SJCRH30 (cell line): ENCODE data around the gene MRTO4. TPM values are rescaled to one million over a fixed set of nuclear protein-coding genes. Genes with fewer than 3 reads are reported as not detected.
"Not testable (repeated sequence)": the region's sequence is repeated elsewhere in the genome, so short reads cannot be mapped to it uniquely, and the experiment has no call there.

Experiments
- DNase-seq, 2 experiments: peaks; one replicate each; pipeline ENCODE4 v3.0.0-alpha.2; 2015 to 2020
- H3K27ac ChIP-seq: fragments of 250-450 bp; sonication (Bioruptor Pico); 2 replicates; pipeline ENCODE4 v1.5.1; 2020; ENCODE audit warnings: mild to moderate bottlenecking, moderate library complexity
- H3K27me3 ChIP-seq: fragments of 250-450 bp; sonication (Bioruptor Pico); 2 replicates; pipeline ENCODE4 v1.5.1; 2020; ENCODE audit warnings: mild to moderate bottlenecking, moderate library complexity
- H3K36me3 ChIP-seq: fragments of 250-450 bp; sonication (Bioruptor Pico); 2 replicates; pipeline ENCODE4 v1.5.1; 2020; ENCODE audit warnings: mild to moderate bottlenecking, moderate library complexity
- H3K4me1 ChIP-seq: fragments of 250-450 bp; sonication (Bioruptor Pico); 2 replicates; pipeline ENCODE4 v1.5.1; 2020; ENCODE audit warnings: mild to moderate bottlenecking, moderate library complexity
- H3K4me3 ChIP-seq: fragments of 250-450 bp; sonication (Bioruptor Pico); 2 replicates; pipeline ENCODE4 v1.5.1; 2020; ENCODE audit warnings: mild to moderate bottlenecking, moderate library complexity
- H3K9me3 ChIP-seq: fragments of 250-450 bp; sonication (Bioruptor Pico); replicated peaks from 2 replicates; pipeline ENCODE4 v1.5.1; 2020; ENCODE audit warnings: mild to moderate bottlenecking, moderate library complexity
- total RNA-seq: library from RNA; depleted of rRNA; stranded (reverse); fragments of >200 nt; shearing (Covaris generic); gene quantifications from 2 replicates; pipeline ENCODE4 v1.2.3, GENCODE V29; 2014

The MRTO4 gene
- total RNA-seq, 1 experiment from 2014 or later, result 87.0 TPM

DNA sequence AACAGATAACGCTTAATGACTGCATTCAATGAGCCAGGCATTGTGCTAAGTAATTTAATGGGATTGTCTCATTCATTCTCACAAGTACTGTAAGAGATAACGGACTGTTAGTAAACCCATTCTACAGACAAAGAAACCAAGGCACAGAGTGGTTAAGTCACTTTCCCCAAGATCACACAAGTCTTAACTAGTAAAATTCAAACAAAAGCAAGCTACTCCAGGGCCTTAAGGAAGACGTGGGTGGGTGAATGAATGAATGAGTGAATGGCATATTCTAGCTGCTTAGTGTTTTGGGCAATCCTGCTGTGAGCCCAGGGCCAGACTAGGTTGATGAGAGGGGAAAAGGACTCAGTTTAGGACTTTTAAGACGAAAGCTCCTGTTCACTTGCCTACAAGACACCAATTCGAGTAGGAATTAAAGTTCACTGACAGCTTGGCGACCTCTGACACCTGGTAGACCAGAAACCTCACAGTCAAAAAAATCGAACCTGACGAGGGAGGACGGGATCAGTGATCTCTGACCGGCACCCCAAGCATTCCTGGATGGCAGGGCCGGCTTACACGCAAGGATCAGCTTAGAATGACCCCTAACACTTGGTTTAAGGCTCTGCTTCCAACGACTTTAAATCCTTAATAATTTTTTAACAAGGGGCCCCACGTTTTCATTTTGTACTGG lies 838 bp upstream of the MRTO4 start:
- Histone ChIP-seq H3K27me3 (no peaks in the 10 kb centered on the region), H3K27ac (peak overlapping the region; percentile 99), H3K36me3 (peaks cover 17% of the 10 kb centered on the region), H3K4me1 (peaks cover 10% of the 10 kb centered on the region), H3K9me3 (no peaks in the 10 kb centered on the region), H3K4me3 (peak overlapping the region; percentile 86)
- DNase-seq, result no peak

DNA sequence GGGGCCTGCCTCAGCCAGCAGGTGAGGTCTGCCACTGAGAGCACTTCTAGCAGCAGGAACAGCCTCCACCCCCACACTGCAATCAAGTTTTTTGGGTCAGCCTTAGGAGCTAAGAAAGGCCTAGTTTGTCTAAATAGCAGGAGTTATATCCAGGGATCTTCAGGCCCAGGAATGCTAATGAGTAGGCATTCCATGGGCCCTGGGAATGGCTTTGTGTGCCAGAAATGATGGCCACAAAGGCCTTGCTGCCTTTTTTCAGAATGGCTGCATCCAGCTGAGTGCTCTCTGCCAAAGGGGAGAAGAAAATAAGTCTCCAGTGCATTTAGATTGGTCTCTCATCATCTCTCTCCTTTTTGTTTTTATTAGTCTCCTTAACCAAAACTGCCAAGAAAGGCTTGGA lies 2.8 kb downstream of the MRTO4 start:
- peaks cover 50% of the 10 kb centered on the region for H3K36me3 ChIP-seq
- H3K9me3 ChIP-seq, result no peaks in the 10 kb centered on the region

DNA sequence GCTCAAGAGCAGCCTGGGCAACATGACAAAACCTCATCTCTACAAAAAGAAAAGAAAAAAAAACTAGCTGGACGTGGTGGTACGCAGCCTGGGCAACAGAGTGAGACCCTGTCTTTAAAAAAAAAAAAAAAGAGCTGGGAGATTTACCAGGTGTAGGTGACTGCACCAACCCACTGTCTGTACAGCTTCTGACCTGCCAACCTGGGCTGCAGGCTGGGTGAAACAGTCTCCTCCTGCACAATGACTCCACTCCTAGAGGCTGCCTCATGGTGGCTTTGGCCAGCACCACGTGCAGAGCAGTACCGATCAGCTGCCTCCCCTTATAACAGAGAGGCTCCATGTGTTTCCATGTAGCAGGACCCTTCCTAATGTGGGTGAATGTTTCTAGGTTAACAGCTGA lies 3.7 kb downstream of the MRTO4 start:
- Histone ChIP-seq H3K4me3 (no peak overlapping the region), H3K27ac (no peak overlapping the region), H3K36me3 (peaks cover 58% of the 10 kb centered on the region), H3K9me3 (no peaks in the 10 kb centered on the region), H3K27me3 (no peaks in the 10 kb centered on the region), H3K4me1 (peaks cover 20% of the 10 kb centered on the region)
- no peak for DNase-seq

More for the DNA sequence above, 2.8 kb downstream of the MRTO4 start:
- H3K4me3 ChIP-seq, result no peak overlapping the region
- H3K27ac ChIP-seq, result no peak overlapping the region
- no peak for DNase-seq
- peaks cover 11% of the 10 kb centered on the region for H3K4me1 ChIP-seq
- H3K27me3 ChIP-seq, result no peaks in the 10 kb centered on the region

DNA sequence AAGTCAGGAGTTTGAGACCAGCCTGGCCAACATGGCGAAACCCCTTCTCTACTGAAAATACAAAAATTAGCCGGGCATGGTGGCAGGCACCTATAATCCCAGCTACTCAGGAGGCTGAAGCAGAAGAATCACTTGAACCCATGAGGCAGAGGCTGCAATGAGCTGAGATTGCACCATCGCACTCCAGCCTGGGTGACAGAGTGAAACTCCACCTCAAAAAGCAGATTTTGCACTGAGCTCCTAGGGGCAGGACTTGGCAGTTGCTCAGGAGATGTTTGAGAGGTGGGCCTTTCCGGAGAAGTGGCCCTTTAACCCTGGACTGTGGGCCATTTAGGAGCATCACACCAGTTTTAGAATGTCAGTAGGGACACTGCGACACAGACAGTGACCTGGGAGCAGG lies 4.7 kb downstream of the MRTO4 start:
- H3K9me3 ChIP-seq, H3K27ac ChIP-seq, DNase-seq, H3K27me3 ChIP-seq, H3K4me3 ChIP-seq: not testable (repeated sequence)
- Histone ChIP-seq H3K36me3 (peaks cover 60% of the 10 kb centered on the region), H3K4me1 (peaks cover 26% of the 10 kb centered on the region)

DNA sequence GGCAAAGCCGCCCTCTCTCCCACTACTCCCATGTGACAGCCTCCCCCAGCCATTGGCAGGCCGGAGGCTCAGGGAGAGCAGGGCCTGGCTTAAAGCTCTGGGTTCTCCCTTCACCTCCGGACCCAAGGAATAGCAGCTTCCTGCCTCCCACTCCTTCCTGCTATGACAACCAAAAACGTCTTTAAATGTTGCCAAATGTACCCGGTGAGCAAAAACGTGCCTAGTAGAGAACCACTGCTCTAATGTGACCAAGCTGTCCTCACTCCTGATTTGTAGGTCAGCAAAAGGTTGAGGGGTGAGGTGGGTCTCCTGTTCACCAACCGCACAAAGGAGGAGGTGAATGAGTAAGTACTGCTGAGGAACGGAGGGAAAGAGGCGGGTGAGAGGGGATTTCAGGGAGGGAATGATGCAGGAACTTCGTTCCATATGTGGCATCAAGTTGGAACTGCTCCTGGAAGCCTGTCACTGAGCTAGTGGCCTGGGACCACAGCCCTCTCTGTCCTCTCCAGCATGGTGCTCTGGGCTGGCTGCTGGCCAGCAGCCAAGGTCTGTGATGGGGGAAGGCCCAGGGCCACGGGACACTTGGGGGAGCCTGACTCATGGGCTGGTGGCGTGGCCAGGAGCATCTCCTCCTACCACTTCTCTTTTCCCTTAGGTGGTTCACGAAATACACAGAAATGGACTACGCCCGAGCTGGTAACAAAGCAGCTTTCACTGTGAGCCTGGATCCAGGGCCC lies 5.7 kb downstream of the MRTO4 start:
- DNase-seq, result no peak
- peaks cover 60% of the 10 kb centered on the region for H3K36me3 ChIP-seq
- H3K27ac ChIP-seq, result no peak overlapping the region
- H3K27me3 ChIP-seq, result no peaks in the 10 kb centered on the region
- H3K9me3 ChIP-seq, result no peaks in the 10 kb centered on the region
- no peak overlapping the region for H3K4me3 ChIP-seq
- H3K4me1 ChIP-seq, result peaks cover 26% of the 10 kb centered on the region

DNA sequence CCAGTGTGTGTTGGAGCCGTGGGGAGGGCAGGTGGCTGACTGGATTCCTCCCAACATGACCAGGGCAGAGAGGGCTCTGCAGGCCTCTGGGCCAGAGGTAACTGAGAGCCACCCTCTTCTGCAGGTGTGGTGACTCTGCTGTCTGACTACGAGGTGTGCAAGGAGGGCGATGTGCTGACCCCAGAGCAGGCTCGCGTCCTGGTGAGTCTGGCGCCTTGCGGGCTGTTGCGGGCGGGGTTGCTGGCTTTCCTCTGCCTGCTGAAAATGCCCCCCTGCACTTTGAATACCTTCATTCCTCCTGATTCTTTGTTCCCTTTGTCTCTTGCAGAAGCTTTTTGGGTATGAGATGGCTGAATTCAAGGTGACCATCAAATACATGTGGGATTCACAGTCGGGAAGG lies 6.7 kb downstream of the MRTO4 start:
- no peak for DNase-seq
- Histone ChIP-seq H3K4me3 (no peak overlapping the region), H3K36me3 (peaks cover 60% of the 10 kb centered on the region)

DNA sequence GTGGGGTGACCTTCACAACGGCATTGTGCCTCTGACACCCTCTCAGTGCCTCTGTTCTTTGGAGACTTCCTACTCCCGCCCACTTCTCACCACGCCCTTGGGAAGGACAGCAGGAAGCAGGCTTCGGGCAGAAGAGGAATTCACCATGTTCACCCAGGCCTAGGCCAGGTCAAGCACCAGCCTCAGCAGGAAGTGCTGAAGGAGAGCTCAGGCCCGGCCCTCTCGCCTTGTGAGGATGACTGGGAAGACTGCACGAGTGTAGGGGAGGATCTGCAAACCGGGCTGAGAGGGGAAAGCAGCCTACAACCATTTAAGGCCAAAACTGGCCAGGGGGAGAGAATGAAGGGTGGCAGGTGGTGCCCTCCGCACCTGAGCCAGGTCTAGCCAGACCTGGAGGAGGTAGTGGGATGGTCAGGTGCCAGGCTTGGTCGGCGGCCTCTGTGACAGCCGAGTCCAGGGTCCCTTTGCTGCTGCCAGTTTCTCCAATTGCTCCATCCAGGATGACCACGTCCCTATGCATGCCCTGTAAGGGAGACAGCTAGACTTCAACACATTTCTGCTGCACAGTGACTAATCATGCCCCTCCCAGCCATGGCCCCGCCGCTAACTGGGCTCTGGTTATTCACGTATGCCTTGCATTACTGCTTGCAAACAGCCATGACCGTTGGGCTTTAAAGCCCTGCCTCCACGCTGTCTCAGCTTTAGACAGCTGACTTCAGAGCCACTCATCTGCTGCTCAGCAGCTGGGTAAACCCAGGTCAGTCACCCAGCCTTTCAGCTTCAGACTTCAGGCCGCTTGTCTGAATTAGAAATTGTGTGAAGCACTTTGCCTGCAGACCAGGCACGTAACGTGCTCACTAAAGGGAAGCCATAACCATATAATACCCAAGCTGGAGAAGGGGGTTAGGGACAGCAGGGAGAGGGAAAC lies 8.9 kb downstream of the MRTO4 start:
- peaks cover 50% of the 10 kb centered on the region for H3K36me3 ChIP-seq
- peak overlapping the region; percentile 72 for H3K27ac ChIP-seq
- DNase-seq, result peak; percentile 89 to 94
- H3K4me3 ChIP-seq, result no peak overlapping the region
- peaks cover 16% of the 10 kb centered on the region for H3K4me1 ChIP-seq
- H3K27me3 ChIP-seq, result no peaks in the 10 kb centered on the region
- no peaks in the 10 kb centered on the region for H3K9me3 ChIP-seq

More for the DNA sequence above, 6.7 kb downstream of the MRTO4 start:
- no peaks in the 10 kb centered on the region for H3K9me3 ChIP-seq
- no peak overlapping the region for H3K27ac ChIP-seq
- H3K4me1 ChIP-seq, result peaks cover 17% of the 10 kb centered on the region
- H3K27me3 ChIP-seq, result no peaks in the 10 kb centered on the region

DNA sequence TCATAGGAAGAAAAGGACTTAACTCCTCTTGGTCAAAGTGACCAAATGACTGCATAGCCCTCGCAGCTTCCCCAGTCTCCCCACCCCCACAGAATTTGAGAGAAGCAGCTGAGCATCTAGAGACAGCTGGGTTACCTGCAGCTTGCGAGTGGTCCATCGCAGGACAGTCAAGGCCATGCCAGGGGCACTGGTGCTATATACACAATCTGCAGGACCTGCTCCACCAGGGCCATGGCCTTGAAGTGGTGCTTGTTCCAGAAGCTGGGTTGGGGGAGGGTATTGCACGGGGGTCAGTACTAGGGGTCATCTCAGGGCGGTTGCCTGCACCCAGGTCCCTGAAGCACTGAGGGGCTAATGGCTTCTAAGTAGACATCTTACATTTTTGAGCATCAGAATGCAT lies 10.4 kb downstream of the MRTO4 start:
- Histone ChIP-seq H3K4me1 (peaks cover 16% of the 10 kb centered on the region), H3K27me3 (no peaks in the 10 kb centered on the region), H3K36me3 (peaks cover 34% of the 10 kb centered on the region), H3K4me3 (no peak overlapping the region), H3K9me3 (no peaks in the 10 kb centered on the region), H3K27ac (no peak overlapping the region)
- DNase-seq, result no peak

DNA sequence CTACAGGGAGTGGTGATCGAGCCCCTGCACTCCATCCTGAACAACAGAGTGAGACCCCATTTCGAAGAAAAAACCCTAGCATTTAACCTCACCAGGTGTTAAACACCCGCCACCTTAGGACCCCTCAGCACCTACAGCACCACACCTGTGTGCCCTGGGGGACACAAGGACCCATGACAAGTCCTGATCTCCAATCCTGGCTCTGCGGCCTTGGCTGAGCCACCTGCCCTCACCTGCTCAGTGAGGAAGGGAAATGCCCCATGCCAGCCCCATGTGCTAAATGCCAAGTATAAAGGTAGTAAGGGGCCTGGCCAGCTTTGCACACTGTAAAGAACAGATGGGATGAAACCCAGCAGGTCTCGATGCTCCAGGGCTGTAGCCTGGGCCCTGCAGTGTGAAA lies 11.1 kb downstream of the MRTO4 start:
- no peaks in the 10 kb centered on the region for H3K9me3 ChIP-seq
- no peak for DNase-seq
- H3K4me1 ChIP-seq, result peaks cover 16% of the 10 kb centered on the region
- peaks cover 27% of the 10 kb centered on the region for H3K36me3 ChIP-seq
- H3K27me3 ChIP-seq, result no peaks in the 10 kb centered on the region
- H3K27ac ChIP-seq, result no peak overlapping the region
- H3K4me3 ChIP-seq, result no peak overlapping the region

DNA sequence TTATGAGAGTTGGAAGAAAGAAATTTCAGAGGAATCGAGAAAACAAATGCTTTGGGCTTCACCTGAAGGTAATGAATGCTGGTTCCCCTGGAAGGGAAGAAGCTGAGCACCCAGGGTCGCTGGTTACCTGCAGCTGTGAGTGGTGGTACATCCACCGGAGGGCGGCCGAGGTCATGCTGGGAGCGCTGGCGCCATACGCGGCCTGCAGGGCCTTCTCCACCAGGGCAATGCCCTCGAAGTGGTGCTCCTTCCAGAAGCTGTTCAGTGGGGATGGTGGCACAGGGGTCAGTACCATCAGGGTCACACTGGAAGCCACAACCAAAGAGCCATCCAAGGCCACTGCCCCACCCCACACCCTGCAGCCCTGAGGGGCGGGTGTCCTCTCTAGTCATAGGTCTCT lies 16.8 kb downstream of the MRTO4 start:
- Histone ChIP-seq H3K4me3 (no peak overlapping the region), H3K36me3 (no peaks in the 10 kb centered on the region), H3K27me3 (no peaks in the 10 kb centered on the region), H3K4me1 (no peaks in the 10 kb centered on the region), H3K9me3 (no peaks in the 10 kb centered on the region), H3K27ac (no peak overlapping the region)
- no peak for DNase-seq

DNA sequence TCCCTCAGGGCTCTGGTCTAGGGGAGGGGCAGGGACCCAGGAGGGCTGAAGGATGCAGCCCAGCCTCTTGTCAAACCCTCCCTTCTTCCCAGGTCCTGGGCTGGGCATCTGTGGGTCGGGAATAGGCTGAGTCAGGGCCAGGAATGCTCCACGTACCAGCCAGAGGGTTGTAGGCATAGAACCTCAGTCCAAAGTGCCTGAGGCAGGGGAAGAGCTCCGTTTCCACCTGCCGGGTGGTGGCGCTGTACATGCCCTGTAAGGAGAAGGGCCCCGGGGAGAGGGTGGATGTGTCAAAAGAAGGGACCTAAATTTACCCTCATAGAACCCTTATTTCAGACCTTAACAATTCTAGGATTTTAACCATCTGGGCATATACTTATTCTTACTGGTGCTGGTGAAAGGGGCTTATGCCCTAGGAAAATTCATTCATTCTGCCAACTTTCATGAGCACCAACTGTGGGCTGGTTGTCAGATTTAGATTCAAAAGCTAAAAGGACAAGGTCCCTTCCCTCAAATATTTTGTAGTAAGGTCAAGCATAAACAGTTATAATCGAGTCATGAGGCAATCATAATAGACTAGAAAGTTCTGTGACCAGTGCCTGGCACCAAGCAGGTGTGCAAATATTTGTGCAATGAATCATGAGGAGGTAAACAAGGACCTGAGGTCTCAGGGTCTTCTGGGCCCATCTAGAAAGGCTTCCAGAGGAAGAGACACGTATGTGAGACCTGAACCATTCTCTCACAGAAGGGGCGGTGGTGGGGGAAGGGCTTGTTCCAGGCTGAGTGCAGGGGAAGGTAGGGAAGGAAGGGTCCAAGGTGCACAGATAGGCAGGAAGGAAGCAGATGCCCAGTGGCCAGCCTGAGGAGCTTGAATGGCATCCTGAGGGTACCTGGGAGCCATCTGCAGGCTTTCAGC lies 18.1 kb downstream of the MRTO4 start:
- H3K4me3 ChIP-seq, H3K9me3 ChIP-seq, H3K36me3 ChIP-seq, H3K4me1 ChIP-seq, H3K27me3 ChIP-seq, H3K27ac ChIP-seq, DNase-seq: not testable (repeated sequence)

DNA sequence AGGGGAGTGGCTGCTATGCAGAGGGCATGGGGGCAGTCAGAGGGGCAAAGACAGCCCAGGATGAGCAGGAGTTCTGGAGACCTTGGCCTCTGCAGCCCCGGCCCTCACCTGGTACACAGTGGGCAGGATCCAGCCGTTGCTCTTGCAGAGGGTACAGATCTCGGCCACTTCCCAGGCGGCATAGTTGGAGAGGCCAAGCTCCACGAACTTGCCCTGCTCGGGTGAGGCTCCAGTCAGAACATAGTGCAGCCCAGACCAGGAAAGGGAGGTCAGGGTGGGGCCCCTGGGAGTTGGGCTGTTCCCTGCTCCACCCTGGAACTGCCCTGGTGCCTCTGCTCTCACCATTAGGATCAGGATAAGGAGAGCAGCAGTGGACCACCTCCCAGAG lies 18.7 kb downstream of the MRTO4 start:
- not testable (repeated sequence) for H3K9me3 ChIP-seq, H3K4me3 ChIP-seq, H3K27ac ChIP-seq, H3K36me3 ChIP-seq, DNase-seq, H3K4me1 ChIP-seq, H3K27me3 ChIP-seq

DNA sequence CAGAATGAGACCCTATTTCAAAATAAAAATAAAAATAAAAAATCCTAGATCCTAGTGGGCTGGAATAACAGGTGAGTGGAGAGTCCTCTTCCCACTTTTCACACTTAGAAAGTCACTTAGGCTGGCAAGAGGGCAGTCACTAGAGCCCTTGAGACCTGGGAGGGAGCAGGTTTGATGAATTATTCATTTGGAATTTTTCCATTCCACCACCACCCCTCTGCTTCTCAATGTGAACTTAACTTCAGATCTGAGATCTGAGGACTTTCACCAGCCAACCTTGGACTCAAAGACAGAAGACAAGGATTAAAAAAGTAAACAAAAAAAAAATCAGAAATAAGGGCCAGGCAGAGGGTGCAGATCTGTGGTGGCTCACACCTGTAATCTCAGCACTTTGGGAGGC lies 20.5 kb downstream of the MRTO4 start:
- H3K27ac ChIP-seq, result no peak overlapping the region
- no peaks in the 10 kb centered on the region for H3K36me3 ChIP-seq
- 0 out of 2 replicates have a peak, but pooled peaks cover 3% of the 10 kb centered on the region for H3K9me3 ChIP-seq
- H3K27me3 ChIP-seq, result no peaks in the 10 kb centered on the region
- H3K4me1 ChIP-seq, result no peaks in the 10 kb centered on the region
- no peak overlapping the region for H3K4me3 ChIP-seq
- no peak for DNase-seq
